HepG2 (cell line): ENCODE results near the gene NR1I2. TPM values are rescaled to one million over a fixed set of nuclear protein-coding genes. Genes with fewer than 3 reads are reported as not detected.

Source experiments
- ARNT2 ChIP-seq: sonication (generic); formaldehyde crosslinking; IDR thresholded peaks from 2 replicates; pipeline ENCODE4 v1.8.0; 2022; ENCODE audit warnings: mild to moderate bottlenecking, low read depth, missing genetic modification reagents, moderate library complexity
- ASH2L ChIP-seq: fragments of 300-600, 200-600 bp; sonication (generic); IDR thresholded peaks from 2 replicates; pipeline ENCODE4 v1.7.0; 2017; ENCODE audit warnings: low read depth, mild to moderate bottlenecking, moderate library complexity, mixed read lengths, low read length; ENCODE audit not compliant: insufficient read length
- BRD4 ChIP-seq: sonication (generic); formaldehyde crosslinking; IDR thresholded peaks from 2 replicates; pipeline ENCODE4 v1.4.0; 2020; ENCODE audit warnings: missing genetic modification reagents
- CREM ChIP-seq, 2 experiments: sonication (generic) in 1 of 2; formaldehyde crosslinking in 1 of 2; IDR thresholded peaks; 2 replicates each; pipeline versions ENCODE4 v1.4.0 to v1.6.1; 2016 to 2020; ENCODE audit warnings: antibody characterized with exemption in 1 of 2, mild to moderate bottlenecking in 1 of 2, missing genetic modification reagents in 1 of 2
- FOXP4 ChIP-seq: sonication (generic); formaldehyde crosslinking; IDR thresholded peaks from 2 replicates; pipeline ENCODE4 v1.4.0; 2020; ENCODE audit warnings: missing genetic modification reagents
- NONO ChIP-seq, 2 experiments: fragments of 450-650 bp in 1 of 2; sonication (generic) in 1 of 2; formaldehyde crosslinking in 1 of 2; IDR thresholded peaks in 1 of 2; conservative IDR thresholded peaks in 1 of 2; 2 replicates each; pipeline versions ENCODE4 v1.6.1 to v1.8.0; 2017 to 2022; ENCODE audit warnings: mild to moderate bottlenecking in 1 of 2, missing genetic modification reagents in 1 of 2, moderate library complexity in 1 of 2
- PTBP1 ChIP-seq: fragments of 200-400 bp; formaldehyde crosslinking; IDR thresholded peaks from 2 replicates; pipeline ENCODE4 v1.6.1; 2018; ENCODE audit warnings: low read length, low read depth; ENCODE audit not compliant: poor library complexity, severe bottlenecking
- RBM22 ChIP-seq: fragments of 200-400 bp; formaldehyde crosslinking; optimal IDR thresholded peaks from 2 replicates; pipeline ENCODE3; 2017; ENCODE audit warnings: mild to moderate bottlenecking, low read length, moderate library complexity
- REST ChIP-seq, 2 experiments: IDR thresholded peaks; 2 replicates each; pipeline ENCODE4 v1.6.1; 2011 to 2012; ENCODE audit warnings: low read length in 2 of 2, borderline replicate concordance in 1 of 2, low read depth in 1 of 2, mild to moderate bottlenecking in 1 of 2, moderate library complexity in 1 of 2
- UBTF ChIP-seq: sonication (generic); formaldehyde crosslinking; IDR thresholded peaks from 2 replicates; pipeline ENCODE4 v1.4.0; 2020; ENCODE audit warnings: mild to moderate bottlenecking, missing genetic modification reagents
- ZBTB26 ChIP-seq: IDR thresholded peaks from 2 replicates; pipeline ENCODE4 v1.6.1; 2016; ENCODE audit warnings: missing compliant biosample characterization, missing genetic modification reagents, borderline replicate concordance
- ZBTB7A ChIP-seq: sonication (generic); formaldehyde crosslinking; IDR thresholded peaks from 2 replicates; pipeline ENCODE4 v1.8.0; 2022; ENCODE audit warnings: mild to moderate bottlenecking, missing genetic modification reagents
- ZNF350 ChIP-seq: sonication (generic); formaldehyde crosslinking; IDR thresholded peaks from 2 replicates; pipeline ENCODE4 v1.4.0; 2020; ENCODE audit warnings: mild to moderate bottlenecking, low read depth, missing genetic modification reagents, borderline replicate concordance
- ZNF512 ChIP-seq: sonication (generic); formaldehyde crosslinking; IDR thresholded peaks from 2 replicates; pipeline ENCODE4 v1.4.0; 2020; ENCODE audit warnings: mild to moderate bottlenecking, missing genetic modification reagents
- ZNF605 ChIP-seq: sonication (generic); formaldehyde crosslinking; IDR thresholded peaks from 2 replicates; pipeline ENCODE4 v1.8.0; 2022; ENCODE audit warnings: mild to moderate bottlenecking, missing genetic modification reagents
- ZNF850 ChIP-seq: sonication (generic); formaldehyde crosslinking; conservative IDR thresholded peaks from 2 replicates; pipeline ENCODE4 v1.9.0; 2021; ENCODE audit warnings: mild to moderate bottlenecking, missing genetic modification reagents
- ZNF883 ChIP-seq: sonication (generic); formaldehyde crosslinking; IDR thresholded peaks from 2 replicates; pipeline ENCODE4 v1.5.1; 2020; ENCODE audit warnings: mild to moderate bottlenecking, missing genetic modification reagents; ENCODE audit errors: not compliant biosample characterization
- polyA plus RNA-seq, 8 experiments: library from polyadenylated mRNA; depleted of rRNA in 3 of 8; stranded (reverse) in 7 of 8; unstranded in 1 of 8; fragments of >200 nt; fragmentation: Illumina TruSeq in 4 of 8; extraction: Trizol in 4 of 8; gene quantifications; 2 replicates each; pipeline versions ENCODE4 v1.2.1 to v1.2.3, GENCODE V29; 2011 to 2016; ENCODE audit warnings: low read depth in 4 of 8, missing spikeins in 1 of 8, mixed read lengths in 1 of 8; ENCODE audit not compliant: insufficient read depth in 1 of 8
- total RNA-seq, 5 experiments: library from RNA; depleted of rRNA; stranded (reverse); fragments of >200 nt; fragmentation: Illumina TruSeq; extraction: Trizol; gene quantifications; 2 replicates each; pipeline ENCODE4 v1.2.3, GENCODE V29; 2016; ENCODE audit warnings: low read depth in 1 of 5

The NR1I2 gene
- total and polyA plus RNA-seq, 2 of the 13 experiments (the other 11 are each of a cell fraction or from before 2014, with no cell fraction given): 8.8 to 13.4 TPM

- TF ChIP-seq REST (IDR thresholded peaks at IDR 0.05; ENCODE audit: borderline replicate concordance in 1 of 2, low read depth in 1 of 2, low read length in 2 of 2) (0 out of 4 replicates have a peak, but pooled peaks of 1 of the 2 experiments have one; percentile 18), CREM (IDR thresholded peaks at IDR 0.05) (peak; percentile 15; the same call in 1 of the 2 replicates), CREM (CRISPR knock-in tag; IDR thresholded peaks at IDR 0.05) (no peak), ZBTB7A (CRISPR knock-in tag) (no peak), ZNF883 (CRISPR knock-in tag) (no peak), PTBP1 (no peak), NONO (IDR thresholded peaks at IDR 0.05) (no peak), NONO (CRISPR knock-in tag; conservative IDR thresholded peaks at IDR 0.05) (0 out of 2 replicates have a peak, but pooled peaks have one; percentile 55), ARNT2 (CRISPR knock-in tag) (no peak), FOXP4 (peak; percentile 52; the same call in 1 of the 2 replicates), ASH2L (no peak), ZNF850 (CRISPR knock-in tag) (no peak), UBTF (CRISPR knock-in tag) (no peak), BRD4 (CRISPR knock-in tag) (no peak), ZNF350 (CRISPR knock-in tag) (no peak), ZNF605 (no peak), ZNF512 (CRISPR knock-in tag) (no peak), ZBTB26 (no peak), RBM22 (peak; percentile 14)
Observed at GRCh38 chr3:119795849-119796248, 13.9 kb downstream of the NR1I2 start (continued).
